GM18861 (cell line): ENCODE measurements around the gene HOXB3.

Experiments used
- ATAC-seq: cut with Tn5 transposase; IDR thresholded peaks from one replicate; pipeline ENCODE4 v1.9.1; 2021; ENCODE audit not compliant: unreplicated experiment

Gene HOXB3

GRCh38 chr17:48589831-48590606 is at the start of gene HOXB3:
Gene HOXB3 (minus strand): TSS chr17:48590241. CDS start chr17:48552474, 37,767 bp downstream.
- no peak for ATAC-seq

DNA sequence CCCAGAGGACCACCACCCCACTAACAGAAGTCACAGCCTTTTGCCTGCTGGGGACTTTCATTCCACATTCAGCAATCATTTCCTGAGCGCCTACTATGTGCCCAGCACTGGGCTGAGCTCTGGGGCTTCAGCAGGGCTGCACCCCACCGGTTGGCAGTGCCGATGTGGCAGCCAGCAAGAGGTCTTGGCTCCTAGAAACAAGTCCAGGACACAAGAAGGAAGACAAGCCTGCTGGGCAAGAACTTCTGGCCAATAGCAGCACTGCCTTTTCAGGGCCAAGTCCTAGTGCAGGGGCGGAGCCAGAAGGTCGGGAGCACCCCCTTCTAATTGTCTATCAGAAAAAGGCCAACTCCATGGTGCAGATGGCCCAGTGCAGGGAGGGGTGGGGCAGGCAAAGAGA is 49.1 kb upstream of the HOXB3 start:
- ATAC-seq: no peak

DNA sequence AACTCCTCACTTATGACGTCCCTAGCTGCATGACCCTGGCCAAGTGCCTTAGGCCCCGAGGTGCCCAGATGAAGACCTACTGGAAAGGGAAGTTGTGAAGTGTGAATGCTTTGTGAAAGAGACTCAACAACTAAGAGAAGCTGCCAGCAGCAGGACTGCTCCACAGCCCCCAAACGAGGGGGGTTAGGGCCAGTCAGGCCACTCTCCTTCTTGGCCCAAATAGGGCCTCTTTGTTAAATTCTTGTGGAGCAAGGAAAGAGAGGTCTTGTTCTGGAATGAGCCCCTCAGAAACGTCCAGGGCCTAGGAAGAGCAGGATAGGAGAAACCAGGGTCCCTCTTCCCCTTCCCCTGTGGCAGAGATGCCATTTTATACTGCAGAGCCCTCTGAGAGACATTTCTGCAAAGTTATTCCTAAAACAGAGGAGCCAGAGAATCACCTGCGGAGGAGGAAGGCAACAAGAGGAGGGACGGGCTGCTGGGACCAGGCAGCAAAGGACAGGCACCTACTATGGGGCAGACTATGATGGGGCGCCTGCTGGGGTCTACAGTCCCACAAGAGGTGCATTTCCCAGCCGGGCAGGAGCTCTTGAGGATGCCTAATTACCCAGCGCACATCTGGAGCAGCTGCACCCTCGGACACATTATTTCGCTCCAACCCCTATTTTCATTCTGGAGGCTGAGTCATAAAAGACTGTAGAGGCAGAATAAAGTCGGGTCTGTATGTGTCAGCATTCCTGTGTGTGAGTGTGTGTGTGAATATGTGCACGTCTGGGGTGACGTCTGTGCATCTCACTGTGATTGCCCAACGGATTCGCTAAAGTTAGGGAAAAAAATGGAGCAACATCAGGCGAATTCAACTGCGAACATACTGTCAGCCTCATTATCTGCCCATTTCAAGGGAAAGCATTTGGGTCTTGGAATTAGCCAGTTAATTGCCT is 47.6 kb upstream of the HOXB3 start:
- no peak for ATAC-seq

GRCh38 chr17:48636177-48637018 is 46.4 kb upstream of the HOXB3 start:
- no peak for ATAC-seq

DNA sequence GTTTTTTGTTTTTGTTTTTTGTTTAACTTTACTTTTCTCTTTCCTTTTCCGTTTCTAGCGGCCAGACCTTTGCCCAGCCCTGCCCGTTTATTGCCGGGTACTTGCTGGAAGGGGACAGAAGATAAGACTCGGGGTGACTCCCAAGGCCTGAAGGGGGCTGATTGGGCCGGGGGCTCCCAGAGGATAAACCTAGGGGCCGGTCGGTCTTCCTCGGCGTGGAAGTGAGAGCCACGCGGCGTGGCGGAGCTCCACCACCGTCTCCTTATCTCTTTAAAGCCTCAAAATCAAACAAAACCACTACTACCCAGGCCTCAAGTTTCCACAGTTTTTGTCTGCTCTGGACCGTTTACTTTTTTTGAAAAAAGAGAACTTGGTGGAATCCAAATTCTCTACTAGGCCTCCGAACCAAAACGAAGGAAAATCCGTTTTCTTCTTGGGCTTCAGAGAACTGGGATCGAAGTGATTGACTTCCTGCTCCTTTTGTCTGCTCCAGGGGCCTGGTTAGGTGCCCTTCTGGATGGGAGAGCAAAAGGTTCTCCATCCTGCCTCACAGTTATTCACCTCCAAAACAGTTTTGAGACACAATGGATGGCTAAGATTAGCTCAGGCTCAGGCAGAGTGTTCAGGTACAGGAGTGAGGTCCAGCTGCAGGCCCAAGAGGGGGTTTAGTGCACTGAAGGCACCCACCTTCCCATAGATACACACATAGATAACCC is 44.6 kb upstream of the HOXB3 start:
- no peak for ATAC-seq

DNA sequence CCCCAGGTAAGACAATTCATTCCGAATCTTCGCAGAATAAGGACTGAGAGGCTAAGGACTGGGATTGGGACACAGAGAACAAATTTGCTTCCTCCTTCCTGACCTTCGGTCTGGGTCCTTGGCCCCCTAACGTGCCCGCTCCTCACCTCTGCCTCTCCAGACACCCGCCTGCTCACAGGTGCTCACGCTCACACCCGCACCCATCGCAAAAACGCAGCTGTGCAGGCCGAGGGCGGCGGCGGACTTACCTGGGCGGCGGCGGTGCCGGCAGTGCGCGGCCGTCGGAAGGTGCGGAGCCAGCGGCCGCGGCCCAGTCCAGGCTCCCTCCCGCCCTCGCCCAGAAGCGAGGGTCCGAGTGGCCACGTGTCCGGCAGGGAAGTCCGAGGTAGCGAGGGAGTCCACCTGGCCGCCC is 43.2 kb upstream of the HOXB3 start:
- no peak for ATAC-seq

DNA sequence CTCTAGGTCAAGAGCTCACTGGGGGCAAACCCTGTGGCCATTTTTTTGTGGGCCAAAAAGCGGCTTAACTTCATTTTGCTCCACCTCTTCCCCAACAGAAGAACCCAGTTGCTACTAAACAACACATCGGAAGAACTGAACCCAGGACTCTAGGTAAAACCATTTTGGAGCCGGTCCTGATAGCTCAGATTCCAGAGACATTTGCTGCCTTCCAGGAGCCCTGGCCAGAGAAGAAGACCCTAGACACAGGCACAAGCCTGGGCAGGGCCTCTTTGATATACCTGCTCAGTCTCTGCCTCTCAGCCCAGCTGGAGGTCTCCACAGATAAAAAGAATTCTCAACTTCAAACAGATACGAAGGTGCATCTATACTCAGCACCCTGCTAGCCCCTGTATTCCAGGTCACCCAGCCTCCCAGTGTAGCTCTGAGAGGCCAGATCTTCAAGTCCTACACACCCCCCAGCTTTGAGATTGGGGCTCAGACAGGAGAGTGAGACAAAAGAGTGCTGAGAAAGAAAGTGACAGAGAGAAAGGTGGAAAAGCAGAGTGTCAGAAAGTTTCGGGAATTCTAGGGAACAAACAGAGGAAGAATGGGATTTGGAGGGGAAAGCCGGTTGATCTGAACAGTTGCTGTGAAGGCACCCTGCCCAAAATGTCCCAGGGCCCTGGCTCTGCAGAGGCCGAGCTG is 42.7 kb upstream of the HOXB3 start:
- no peak for ATAC-seq

- ATAC-seq: no peak
Observed at GRCh38 chr17:48631693-48632578, 41.9 kb upstream of the HOXB3 start.

DNA sequence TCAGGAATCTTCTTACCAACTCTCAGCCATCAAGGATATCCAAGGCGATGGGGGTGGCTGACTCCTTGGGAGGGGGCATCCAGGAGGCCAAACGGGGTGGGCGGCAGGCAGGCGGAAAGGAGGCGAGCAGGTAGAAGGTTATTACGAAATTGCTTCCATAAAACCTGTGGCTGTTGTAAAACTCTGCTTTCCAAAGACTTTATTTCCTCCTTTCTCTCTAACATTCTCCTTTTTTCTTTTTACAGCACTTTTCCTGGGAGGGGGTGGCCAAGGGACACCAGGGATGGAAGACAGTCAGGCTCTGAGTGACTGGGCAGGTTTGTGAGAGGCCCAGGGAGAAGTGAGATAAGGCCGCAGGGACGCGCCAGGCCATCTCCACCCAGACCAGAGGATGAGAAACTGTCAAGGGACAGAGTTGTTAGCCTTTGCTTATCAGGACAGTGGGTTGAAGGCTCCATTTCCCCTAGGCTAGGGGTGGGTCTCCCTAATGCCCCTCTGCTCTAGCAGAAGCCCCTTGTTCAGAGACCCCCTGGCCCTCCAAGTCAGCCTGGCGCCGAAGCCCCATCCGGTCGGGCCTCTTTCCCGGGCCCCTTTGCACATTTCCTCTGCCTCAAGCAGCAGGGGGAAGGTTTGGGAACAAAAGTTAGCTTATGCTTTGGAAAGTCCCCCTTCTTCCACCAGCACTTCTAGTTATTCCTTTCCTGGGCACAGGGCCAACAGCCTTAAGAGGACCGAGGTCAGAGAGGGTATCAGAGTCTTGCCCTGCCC is 41.1 kb upstream of the HOXB3 start:
- no peak for ATAC-seq

GRCh38 chr17:48630009-48630924 is 40.2 kb upstream of the HOXB3 start:
- no peak for ATAC-seq

DNA sequence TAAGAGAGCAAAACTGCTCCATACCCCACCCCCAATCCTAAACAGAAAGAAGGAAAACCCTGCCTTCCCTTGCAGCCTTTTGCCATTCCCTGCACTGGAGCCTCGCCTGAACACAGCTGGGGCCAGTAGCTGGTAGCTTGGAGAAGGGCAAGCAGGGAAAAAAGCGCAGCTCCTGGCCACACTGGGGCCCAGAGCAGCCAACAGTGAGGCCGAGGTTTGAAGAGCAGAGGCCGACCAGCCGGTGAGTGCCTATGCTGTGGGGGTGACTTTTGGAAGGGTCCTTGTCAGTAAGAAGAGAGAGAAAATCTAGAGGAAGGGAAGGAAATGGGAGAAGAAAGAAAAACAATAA is 39.3 kb upstream of the HOXB3 start:
- ATAC-seq: no peak

- no peak for ATAC-seq
Observed at GRCh38 chr17:48628649-48629410, 38.8 kb upstream of the HOXB3 start.

DNA sequence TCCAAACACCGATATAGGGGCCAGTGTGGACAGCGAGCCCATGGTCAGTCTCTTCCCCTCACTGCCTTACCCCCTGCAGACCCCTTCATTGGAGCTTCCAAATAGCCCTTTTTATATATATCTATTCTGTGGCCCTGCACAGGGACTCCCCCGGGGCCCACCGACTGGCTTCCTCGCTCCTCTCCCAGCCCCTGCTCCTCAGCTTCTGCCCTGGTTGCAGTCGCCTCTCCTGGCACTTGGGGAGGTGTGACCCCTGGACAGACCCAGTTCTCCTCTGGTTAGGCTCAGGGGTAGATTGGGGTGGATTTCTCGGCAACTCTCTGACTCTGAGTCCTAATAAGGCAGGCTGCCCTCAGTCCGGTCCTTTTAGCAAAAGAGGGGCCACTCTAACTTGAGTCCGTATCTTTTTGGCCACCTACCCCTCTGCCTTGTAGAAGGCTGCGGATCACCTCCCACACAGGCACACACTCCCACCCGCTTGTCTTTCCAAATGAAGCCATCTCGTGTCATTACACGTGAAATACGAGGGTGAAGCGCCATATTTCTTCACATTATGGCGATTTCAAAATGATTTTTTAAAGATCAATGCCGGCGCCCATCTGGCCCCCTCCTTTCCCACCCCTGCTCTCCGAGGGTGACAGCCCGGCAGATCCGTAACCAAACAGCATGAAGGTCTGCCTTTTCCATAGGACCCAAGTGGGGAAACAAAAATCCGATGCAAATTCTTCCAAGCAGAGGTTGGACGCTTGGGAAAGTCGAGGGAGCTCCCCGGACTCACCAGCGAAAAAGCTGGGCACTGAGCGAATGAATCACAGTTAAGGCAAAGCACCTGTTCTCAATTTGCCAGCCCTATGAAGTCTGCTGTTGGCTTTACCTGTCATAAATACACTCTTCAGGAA is 37.8 kb upstream of the HOXB3 start:
- no peak for ATAC-seq

- ATAC-seq: no peak
Observed at GRCh38 chr17:48627118-48627597, 37.1 kb upstream of the HOXB3 start.
